H1 (cell line): ENCODE results near the gene ZNF536. TPM values are rescaled to one million over a fixed set of nuclear protein-coding genes. Genes with fewer than 3 reads are reported as not detected.

Experiments
- CTCF ChIA-PET: fragments of 300-600 bp; sonication (Branson Sonifier 250); formaldehyde crosslinking; loops from one replicate; lab custom pipeline; 2021; ENCODE audit not compliant: partially characterized antibody; lab: Charles Lee
- POLR2A ChIA-PET: fragments of 300-600 bp; sonication (Branson Sonifier 250); formaldehyde crosslinking; loops from one replicate; lab custom pipeline; 2021; ENCODE audit warnings: inconsistent platforms; ENCODE audit not compliant: partially characterized antibody; lab: Charles Lee
- DNase-seq, 2 experiments: peaks; one replicate each; pipeline versions ENCODE4 v3.0.0 to v3.0.0-alpha.2; 2010 to 2022; ENCODE audit warnings: low spot score in 2 of 2, low read depth in 1 of 2, mixed read lengths in 1 of 2
- FAIRE-seq: peaks from 2 replicates; lab custom pipeline; 2011; peaks lifted over from hg19 to GRCh38; lab: Jason Lieb, UNC
- H2AFZ ChIP-seq: 2 replicates; pipeline ENCODE4 v1.8.1; 2012; ENCODE audit warnings: low read length, inconsistent platforms
- H2AK5ac ChIP-seq: 2 replicates; pipeline ENCODE4 v1.6.1; 2013; ENCODE audit warnings: low read depth, low read length
- H2BK120ac ChIP-seq: replicated peaks from 2 replicates; pipeline ENCODE3; 2013; ENCODE audit warnings: low read depth, low read length, inconsistent platforms
- H2BK12ac ChIP-seq: 2 replicates; pipeline ENCODE4 v1.6.1; 2013; ENCODE audit warnings: low read depth, low read length
- H2BK15ac ChIP-seq: 2 replicates; pipeline ENCODE4 v1.6.1; 2013; ENCODE audit warnings: low read length
- H2BK20ac ChIP-seq: 2 replicates; pipeline ENCODE4 v1.6.1; 2013; ENCODE audit warnings: low read length
- H2BK5ac ChIP-seq: 2 replicates; pipeline ENCODE4 v1.6.1; 2013; ENCODE audit warnings: low read depth, low read length
- H3K14ac ChIP-seq: 2 replicates; pipeline ENCODE4 v1.6.1; 2013; ENCODE audit warnings: inconsistent platforms; ENCODE audit not compliant: insufficient read length
- H3K18ac ChIP-seq: 2 replicates; pipeline ENCODE4 v1.6.1; 2013; ENCODE audit warnings: low read length; ENCODE audit errors: extremely low read depth
- H3K23ac ChIP-seq: 2 replicates; pipeline ENCODE4 v1.6.1; 2013; ENCODE audit warnings: inconsistent platforms; ENCODE audit not compliant: insufficient read length
- H3K23me2 ChIP-seq: 2 replicates; pipeline ENCODE4 v1.6.1; 2013; ENCODE audit warnings: low read depth, low read length
- H3K27ac ChIP-seq: 2 replicates; pipeline ENCODE4 v1.6.1; 2011; ENCODE audit warnings: low read depth, low read length, inconsistent platforms
- H3K27me3 ChIP-seq, 4 experiments: replicated peaks in 1 of 4; 1 replicate in 1 of 4; 2 replicates in 3 of 4; pipeline versions ENCODE4 v1.6.1 to v1.8.1; 2011 to 2013; ENCODE audit warnings: low read length in 3 of 4, mild to moderate bottlenecking in 3 of 4, inconsistent platforms in 2 of 4, mixed read lengths in 2 of 4, moderate library complexity in 1 of 4; ENCODE audit not compliant: control insufficient read depth in 3 of 4, insufficient read depth in 3 of 4; ENCODE audit errors: extremely low read depth in 1 of 4
- H3K36me3 ChIP-seq, 4 experiments: 2 replicates each; pipeline versions ENCODE4 v1.6.1 to v1.8.1; 2011 to 2013; ENCODE audit warnings: mild to moderate bottlenecking in 4 of 4, low read length in 3 of 4, moderate library complexity in 2 of 4, control low read depth in 1 of 4, inconsistent platforms in 1 of 4; ENCODE audit not compliant: insufficient read depth in 4 of 4, control insufficient read depth in 2 of 4
- H3K4ac ChIP-seq: replicated peaks from 2 replicates; pipeline ENCODE3; 2013; ENCODE audit warnings: low read length, low read depth, mixed read lengths, inconsistent platforms; ENCODE audit not compliant: insufficient read length
- H3K4me1 ChIP-seq, 4 experiments: replicated peaks in 1 of 4; 1 replicate in 1 of 4; 2 replicates in 3 of 4; pipeline versions ENCODE4 v1.6.1 to v1.8.1; 2011 to 2013; ENCODE audit warnings: low read length in 3 of 4, inconsistent platforms in 2 of 4, mixed read lengths in 1 of 4; ENCODE audit not compliant: insufficient read depth in 4 of 4, control insufficient read depth in 3 of 4
- H3K4me2 ChIP-seq, 2 experiments: 2 replicates each; pipeline versions ENCODE4 v1.6.1 to v1.8.1; 2011 to 2013; ENCODE audit warnings: low read depth in 2 of 2, low read length in 2 of 2, control low read depth in 1 of 2, inconsistent platforms in 1 of 2, mild to moderate bottlenecking in 1 of 2; ENCODE audit not compliant: insufficient read depth in 1 of 2
- H3K4me3 ChIP-seq, 4 experiments: fragments of 200-600, 300-600 bp in 1 of 4; sonication (generic), shearing (Covaris generic), sonication (Bioruptor Twin) in 1 of 4; 2 replicates each; pipeline versions ENCODE4 v1.5.1 to v1.8.1; 2011 to 2016; ENCODE audit warnings: low read length in 4 of 4, low read depth in 3 of 4, control low read depth in 2 of 4, inconsistent platforms in 2 of 4, mild to moderate bottlenecking in 2 of 4, mixed read lengths in 1 of 4, moderate library complexity in 1 of 4; ENCODE audit not compliant: insufficient read depth in 2 of 4; ENCODE audit errors: extremely low read depth in 1 of 4
- H3K56ac ChIP-seq: replicated peaks from 2 replicates; pipeline ENCODE3; 2013; ENCODE audit warnings: low read depth, mild to moderate bottlenecking, mixed read lengths, low read length, inconsistent platforms; ENCODE audit not compliant: insufficient read length
- H3K79me1 ChIP-seq: 2 replicates; pipeline ENCODE4 v1.6.1; 2013; ENCODE audit warnings: low read depth, low read length, control low read depth
- H3K79me2 ChIP-seq, 2 experiments: 2 replicates each; pipeline versions ENCODE4 v1.6.1 to v1.8.1; 2012 to 2013; ENCODE audit warnings: low read length in 2 of 2, mild to moderate bottlenecking in 2 of 2, inconsistent platforms in 1 of 2; ENCODE audit not compliant: insufficient read depth in 2 of 2, control insufficient read depth in 1 of 2
- H3K9ac ChIP-seq, 4 experiments: replicated peaks in 1 of 4; 1 replicate in 1 of 4; 2 replicates in 3 of 4; pipeline versions ENCODE4 v1.6.1 to v1.8.1; 2011 to 2013; ENCODE audit warnings: low read depth in 3 of 4, low read length in 3 of 4, control low read depth in 2 of 4, mild to moderate bottlenecking in 2 of 4, moderate library complexity in 2 of 4, inconsistent platforms in 1 of 4; ENCODE audit errors: extremely low read depth in 1 of 4
- H3K9me3 ChIP-seq, 2 experiments: 2 replicates each; pipeline versions ENCODE4 v1.6.1 to v1.8.1; 2012 to 2013; ENCODE audit warnings: mild to moderate bottlenecking in 2 of 2, moderate library complexity in 2 of 2, control low read depth in 1 of 2, inconsistent platforms in 1 of 2, low read depth in 1 of 2, low read length in 1 of 2, mixed read lengths in 1 of 2; ENCODE audit not compliant: insufficient read depth in 2 of 2
- H4K20me1 ChIP-seq, 2 experiments: replicated peaks in 1 of 2; 2 replicates each; pipeline versions ENCODE3 to v1.8.1; 2011 to 2013; ENCODE audit warnings: inconsistent platforms in 2 of 2, low read length in 2 of 2, mild to moderate bottlenecking in 1 of 2; ENCODE audit not compliant: insufficient read depth in 2 of 2, control insufficient read depth in 1 of 2
- H4K5ac ChIP-seq: 2 replicates; pipeline ENCODE4 v1.6.1; 2013; ENCODE audit warnings: low read length, low read depth, mixed read lengths, inconsistent platforms; ENCODE audit not compliant: insufficient read length
- H4K8ac ChIP-seq: 2 replicates; pipeline ENCODE4 v1.8.0; 2013; ENCODE audit warnings: mild to moderate bottlenecking, moderate library complexity, low read length, inconsistent platforms; ENCODE audit not compliant: insufficient read depth; ENCODE audit errors: extremely low read depth
- H4K91ac ChIP-seq: replicated peaks from 2 replicates; pipeline ENCODE3; 2013; ENCODE audit warnings: low read length, mixed read lengths, inconsistent platforms; ENCODE audit not compliant: insufficient read length
- CBX8 ChIP-seq: fragments of 300-800, 300-1000 bp; sonication (generic); IDR thresholded peaks from 2 replicates; pipeline ENCODE4 v1.7.1; 2016; ENCODE audit warnings: low read depth, low read length, borderline replicate concordance
- SAP30 ChIP-seq: fragments of 300-600 bp; sonication (generic); IDR thresholded peaks from 2 replicates; pipeline ENCODE4 v1.7.1; 2012; ENCODE audit warnings: low read length, moderate library complexity, mild to moderate bottlenecking, inconsistent platforms; ENCODE audit not compliant: insufficient read depth, insufficient replicate concordance
- polyA plus RNA-seq, 7 experiments: library from polyadenylated mRNA; depleted of rRNA in 3 of 7; stranded (reverse) in 5 of 7; unstranded in 2 of 7; fragments of >200 nt in 5 of 7; fragments of 200-250 nt in 2 of 7; gene quantifications; 1 replicate in 5 of 7; 2 replicates in 1 of 7; 4 replicates in 1 of 7; pipeline versions ENCODE4 v1.2.1 to v1.2.3, GENCODE V29; 2011 to 2013; ENCODE audit warnings: missing spikeins in 2 of 7, mixed read lengths in 2 of 7
- total RNA-seq: library from RNA; stranded (reverse); fragmentation: NEBNext Ultra II Directional; extraction: Animal tissue kit (Norgen Biotek cat#: 25700); gene quantifications from 2 replicates; pipeline ENCODE4 v1.2.1, GENCODE V29; 2021
- TF ChIP-seq, protein P1 (sequence below): IDR thresholded peaks from 2 replicates; pipeline ENCODE4 v1.6.1; 2011; ENCODE audit warnings: low read length, improper control_type of control experiment

ZNF536 gene
- total and polyA plus RNA-seq, 2 of the 8 experiments (the other 6 are each of a cell fraction or from before 2014, with no cell fraction given) = 0.09 to 0.11 TPM

DNA sequence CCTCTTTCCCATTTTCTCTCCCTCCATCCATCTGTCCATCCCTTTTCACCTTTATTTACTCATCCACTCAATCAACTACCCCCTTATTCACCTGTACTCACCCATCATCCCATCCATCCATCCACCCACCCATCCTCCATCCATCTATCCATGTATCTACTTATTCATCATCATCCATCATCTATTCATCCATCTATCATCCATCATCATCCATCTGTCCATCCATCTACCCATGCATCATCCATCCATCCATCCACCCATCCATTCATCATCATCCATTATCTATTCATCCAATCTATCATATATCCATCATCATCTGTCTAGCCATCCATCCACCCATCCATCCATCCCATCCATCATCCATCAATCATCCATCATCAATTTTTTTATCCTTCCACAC, 48.3 kb upstream of the ZNF536 start:
- Histone ChIP-seq H3K27ac (no peak overlapping the region), H4K20me1 (no peaks in the 10 kb centered on the region), H4K5ac (no peak overlapping the region), H2BK120ac (no peak overlapping the region), H3K4me1 (no peaks in the 10 kb centered on the region; a peak in 1 of 7 replicates), H2AFZ (no peak overlapping the region), H3K18ac (no peak overlapping the region), H3K27me3 (no peaks in the 10 kb centered on the region; a peak in 1 of 7 replicates), H4K8ac (no peak overlapping the region), H3K79me2 (no peaks in the 10 kb centered on the region), H3K79me1 (no peaks in the 10 kb centered on the region), H3K9me3 (no peaks in the 10 kb centered on the region), H2BK12ac (no peak overlapping the region), H3K23me2 (peaks cover 5% of the 10 kb centered on the region; the same call in 1 of the 2 replicates), H3K4ac (no peak overlapping the region), H2BK15ac (no peak overlapping the region), H4K91ac (no peak overlapping the region), H3K9ac (no peak overlapping the region), H2AK5ac (no peak overlapping the region), H3K4me3 (no peak overlapping the region), H2BK5ac (no peak overlapping the region), H3K36me3 (no peaks in the 10 kb centered on the region), H3K23ac (no peak overlapping the region), H3K14ac (no peak overlapping the region), H3K56ac (no peak overlapping the region), H2BK20ac (no peak overlapping the region), H3K4me2 (no peak overlapping the region)
- TF ChIP-seq, protein P1, sequence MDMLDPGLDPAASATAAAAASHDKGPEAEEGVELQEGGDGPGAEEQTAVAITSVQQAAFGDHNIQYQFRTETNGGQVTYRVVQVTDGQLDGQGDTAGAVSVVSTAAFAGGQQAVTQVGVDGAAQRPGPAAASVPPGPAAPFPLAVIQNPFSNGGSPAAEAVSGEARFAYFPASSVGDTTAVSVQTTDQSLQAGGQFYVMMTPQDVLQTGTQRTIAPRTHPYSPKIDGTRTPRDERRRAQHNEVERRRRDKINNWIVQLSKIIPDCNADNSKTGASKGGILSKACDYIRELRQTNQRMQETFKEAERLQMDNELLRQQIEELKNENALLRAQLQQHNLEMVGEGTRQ = no peak
- no peak for TF ChIP-seq SAP30
- no peak for TF ChIP-seq CBX8
- CTCF ChIA-PET = interaction anchor here (1.5 kb wide), 1 partner anchor 10 kb away, joined by 4 read pairs; no protein-coding TSS in a partner anchor
- no peak for DNase-seq
- POLR2A ChIA-PET = no interaction called here
- FAIRE-seq = no peak
